ENCODE results near the gene FYTTD1.

- TF ChIP-seq CTCF (conservative IDR thresholded peaks at IDR 0.05; ENCODE audit: low read length) = no peak
- TF ChIP-seq EZH2phosphoT487 (IDR thresholded peaks at IDR 0.05; ENCODE audit: borderline replicate concordance) = no peak
Measured at GRCh38 chr3:197811343-197811742, 61.7 kb downstream of the FYTTD1 start.

All from Loucy (cell line).